SK-N-SH (cell line): ENCODE measurements around the gene DGKI. TPM values are rescaled to one million over a fixed set of nuclear protein-coding genes. Genes with fewer than 3 reads are reported as not detected.
A peak's percentile ranks its signal among the peaks of the same experiment; 100 is the strongest.

ENCODE experiments used
- CTCF ChIA-PET: fragments of 300-600, 350-600 bp; formaldehyde crosslinking; extraction: SDS; loops from one replicate; lab custom pipeline; 2021; lab: Yijun Ruan, JAX
- POLR2A ChIA-PET: fragments of 350-600 bp; sonication (Branson Sonifier 250); formaldehyde crosslinking; extraction: SDS; loops from one replicate; lab custom pipeline; 2020; ENCODE audit warnings: antibody characterized with exemption, inconsistent platforms; lab: Yijun Ruan, JAX
- DNase-seq: peaks from one replicate; pipeline ENCODE4 v3.0.0; 2012
- H2AFZ ChIP-seq: fragments of 200-600 bp; sonication (generic); 2 replicates; pipeline ENCODE4 v1.8.1; 2016; ENCODE audit warnings: antibody characterized with exemption, mild to moderate bottlenecking, low read depth
- H3F3A ChIP-seq: fragments of 200-600 bp; sonication (generic); replicated peaks from 2 replicates; pipeline ENCODE3; 2016; ENCODE audit warnings: antibody characterized with exemption, mild to moderate bottlenecking; ENCODE audit not compliant: insufficient read depth
- H3K27ac ChIP-seq, 2 experiments: fragments of 200-500 bp in 1 of 2; fragments of 200-600 bp in 1 of 2; sonication (Bioruptor generic) in 1 of 2; sonication (generic), shearing (Covaris generic) in 1 of 2; 2 replicates each; pipeline versions ENCODE4 v1.5.1 to v1.6.1; 2014 to 2016; ENCODE audit warnings: low read depth in 2 of 2, inconsistent platforms in 1 of 2, low read length in 1 of 2, mild to moderate bottlenecking in 1 of 2, mixed read lengths in 1 of 2
- H3K27me3 ChIP-seq: fragments of 200-600 bp; sonication (generic), shearing (Covaris generic); 2 replicates; pipeline ENCODE4 v1.6.1; 2016; ENCODE audit warnings: mixed run types; ENCODE audit not compliant: insufficient read depth
- H3K36me3 ChIP-seq, 2 experiments: fragments of 200-500 bp in 1 of 2; fragments of 200-600 bp in 1 of 2; sonication (Bioruptor generic) in 1 of 2; sonication (generic) in 1 of 2; replicated peaks in 1 of 2; 2 replicates each; pipeline versions ENCODE3 to v1.5.1; 2014 to 2016; ENCODE audit warnings: low read length in 1 of 2, mild to moderate bottlenecking in 1 of 2; ENCODE audit not compliant: insufficient read depth in 2 of 2, control insufficient read depth in 1 of 2
- H3K4me1 ChIP-seq, 2 experiments: fragments of 200-500 bp in 1 of 2; fragments of 200-600 bp in 1 of 2; sonication (Bioruptor generic) in 1 of 2; sonication (generic), shearing (Covaris generic) in 1 of 2; 2 replicates each; pipeline versions ENCODE4 v1.5.1 to v1.6.1; 2014 to 2016; ENCODE audit warnings: low read depth in 1 of 2, low read length in 1 of 2, mixed run types in 1 of 2; ENCODE audit not compliant: insufficient read depth in 2 of 2, control insufficient read depth in 1 of 2
- H3K4me2 ChIP-seq: fragments of 200-600 bp; sonication (generic), shearing (Covaris generic); 2 replicates; pipeline ENCODE4 v1.6.1; 2017; ENCODE audit warnings: mixed run types
- H3K4me3 ChIP-seq, 2 experiments: fragments of 200-500 bp in 1 of 2; fragments of 200-600 bp in 1 of 2; sonication (Bioruptor generic) in 1 of 2; sonication (generic), shearing (Covaris generic) in 1 of 2; 2 replicates each; pipeline versions ENCODE4 v1.5.1 to v1.8.1; 2014 to 2016; ENCODE audit warnings: low read depth in 2 of 2, inconsistent platforms in 1 of 2, low read length in 1 of 2, mild to moderate bottlenecking in 1 of 2, mixed read lengths in 1 of 2, moderate library complexity in 1 of 2
- H3K79me2 ChIP-seq: fragments of 200-600 bp; sonication (generic); 2 replicates; pipeline ENCODE4 v1.8.1; 2017; ENCODE audit warnings: mild to moderate bottlenecking; ENCODE audit not compliant: insufficient read depth
- H3K9ac ChIP-seq: fragments of 200-600 bp; sonication (generic); 2 replicates; pipeline ENCODE4 v1.6.1; 2017; ENCODE audit warnings: mixed run types
- H3K9me2 ChIP-seq: fragments of 200-600 bp; sonication (generic); 2 replicates; pipeline ENCODE4 v1.6.1; 2017; ENCODE audit warnings: mixed run types
- H3K9me3 ChIP-seq: fragments of 200-600 bp; sonication (generic); 2 replicates; pipeline ENCODE4 v1.6.1; 2017; ENCODE audit warnings: mixed run types, mild to moderate bottlenecking, moderate library complexity
- H4K20me1 ChIP-seq: fragments of 200-600 bp; sonication (generic); 2 replicates; pipeline ENCODE4 v1.6.1; 2017; ENCODE audit warnings: mild to moderate bottlenecking, mixed run types; ENCODE audit not compliant: insufficient read depth
- CTCF ChIP-seq: fragments of 200-600 bp; sonication (generic); IDR thresholded peaks from 2 replicates; pipeline ENCODE4 v1.6.1; 2017; ENCODE audit warnings: antibody characterized with exemption, mild to moderate bottlenecking, moderate library complexity
- ELF1 ChIP-seq: IDR thresholded peaks from 2 replicates; pipeline ENCODE4 v1.4.0; 2012
- EP300 ChIP-seq, 2 experiments: IDR thresholded peaks; 2 replicates each; pipeline versions ENCODE4 v1.4.0 to v1.6.1; 2012; ENCODE audit warnings: borderline replicate concordance in 1 of 2, low read depth in 1 of 2, low read length in 1 of 2
- FOSL2 ChIP-seq: IDR thresholded peaks from 2 replicates; pipeline ENCODE4 v1.4.0; 2012; ENCODE audit warnings: low read depth, mild to moderate bottlenecking, moderate library complexity, borderline replicate concordance
- FOXJ3 ChIP-seq: sonication (generic); formaldehyde crosslinking; IDR thresholded peaks from 2 replicates; pipeline ENCODE4 v1.5.1; 2020; ENCODE audit warnings: mild to moderate bottlenecking, missing genetic modification reagents
- FOXM1 ChIP-seq: IDR thresholded peaks from 2 replicates; pipeline ENCODE4 v1.4.0; 2012; ENCODE audit warnings: low read depth, mild to moderate bottlenecking
- GATA2 ChIP-seq: sonication (generic); formaldehyde crosslinking; IDR thresholded peaks from 2 replicates; pipeline ENCODE4 v1.5.0; 2020; ENCODE audit warnings: mild to moderate bottlenecking, missing genetic modification reagents
- JUND ChIP-seq: IDR thresholded peaks from 2 replicates; pipeline ENCODE4 v1.4.0; 2012
- MEF2A ChIP-seq: IDR thresholded peaks from 2 replicates; pipeline ENCODE4 v1.4.0; 2012; ENCODE audit warnings: low read depth, borderline replicate concordance
- MXI1 ChIP-seq: IDR thresholded peaks from 2 replicates; pipeline ENCODE4 v1.6.1; 2012; ENCODE audit warnings: mild to moderate bottlenecking, low read depth, low read length, improper control_type of control experiment
- NRF1 ChIP-seq: IDR thresholded peaks from 2 replicates; pipeline ENCODE4 v1.6.1; 2012; ENCODE audit warnings: low read depth, mild to moderate bottlenecking, low read length
- POLR2AphosphoS5 ChIP-seq: IDR thresholded peaks from 2 replicates; pipeline ENCODE4 v1.6.1; 2012; ENCODE audit warnings: low read depth, low read length
- RAD21 ChIP-seq: IDR thresholded peaks from 2 replicates; pipeline ENCODE4 v1.6.1; 2012; ENCODE audit warnings: mild to moderate bottlenecking, low read length
- RCOR1 ChIP-seq: fragments of 150-350 bp; IDR thresholded peaks from 2 replicates; pipeline ENCODE4 v1.6.1; 2017; ENCODE audit warnings: antibody characterized with exemption, low read length
- REST ChIP-seq: IDR thresholded peaks from 2 replicates; pipeline ENCODE4 v1.6.1; 2012; ENCODE audit warnings: mild to moderate bottlenecking, low read depth, low read length, moderate library complexity
- RFX5 ChIP-seq: IDR thresholded peaks from 2 replicates; pipeline ENCODE4 v1.6.1; 2012; ENCODE audit warnings: mild to moderate bottlenecking, improper control_type of control experiment, low read length
- TCF12 ChIP-seq: IDR thresholded peaks from 2 replicates; pipeline ENCODE4 v1.4.0; 2012
- TEAD4 ChIP-seq: IDR thresholded peaks from 2 replicates; pipeline ENCODE4 v1.4.0; 2012; ENCODE audit warnings: mild to moderate bottlenecking, borderline replicate concordance; ENCODE audit not compliant: insufficient read depth
- ZBTB33 ChIP-seq: IDR thresholded peaks from 2 replicates; pipeline ENCODE4 v1.4.0; 2012; ENCODE audit warnings: low read depth, borderline replicate concordance
- WGBS: methylation state at CpG from one replicate; pipeline ENCODE4 v1.1.6; 2017; ENCODE audit warnings: low lambda C conversion rate; 5-methylcytosine and 5-hydroxymethylcytosine counted together
- polyA plus RNA-seq, 3 experiments: library from polyadenylated mRNA; depleted of rRNA; stranded (reverse); fragments of >200 nt; gene quantifications; 2 replicates each; pipeline ENCODE4 v1.2.3, GENCODE V29; 2012

The DGKI gene
- polyA plus RNA-seq, 1 of the 3 experiments (the other 2 are of a cell fraction) = 1.3 TPM

- Histone ChIP-seq H3K36me3 (peaks cover 16 to 35% of the 10 kb centered on the region in 2 experiments), H3F3A (peaks cover 24% of the 10 kb centered on the region), H4K20me1 (no peaks in the 10 kb centered on the region), H3K27ac (peak overlapping the region in 1 of 2 experiments; percentile 7; a peak in 1 of 4 replicates), H2AFZ (no peak overlapping the region; the same call in 1 of the 2 replicates), H3K79me2 (no peaks in the 10 kb centered on the region; the same call in 1 of the 2 replicates), H3K27me3 (no peaks in the 10 kb centered on the region), H3K4me3 (no peak overlapping the region), H3K9me3 (no peaks in the 10 kb centered on the region), H3K9ac (no peak overlapping the region), H3K4me2 (no peak overlapping the region), H3K9me2 (no peaks in the 10 kb centered on the region), H3K4me1 (peaks cover 2 to 22% of the 10 kb centered on the region in 2 experiments; a peak in 2 of 4 replicates)
- no peak for DNase-seq
- 56% methylated on average over 1 of the region's 1 CpG for WGBS
- TF ChIP-seq TCF12 (peak; percentile 50; the same call in 1 of the 2 replicates), MXI1 (no peak), FOXJ3 (CRISPR knock-in tag) (no peak), FOXM1 (no peak), RAD21 (no peak), GATA2 (CRISPR knock-in tag) (no peak), CTCF (no peak)
- POLR2A ChIA-PET = no interaction called here
- CTCF ChIA-PET = interaction anchor here (1.0 to 9.4 kb wide), 3 partner anchors 9 to 413 kb away, joined by 3 to 57 read pairs (median 8); no protein-coding TSS in a partner anchor
Measured at GRCh38 chr7:137583172-137583571, 263.6 kb downstream of the DGKI start.

- no peaks in the 10 kb centered on the region for H3K27me3 ChIP-seq
- no peaks in the 10 kb centered on the region; the same call in 1 of the 2 replicates for H3K79me2 ChIP-seq
- peak overlapping the region; percentile 53 for H3K9ac ChIP-seq
- POLR2A ChIA-PET = interaction anchor here (1.1 kb wide), 1 partner anchor 10 kb away, joined by 4 read pairs; no protein-coding TSS in a partner anchor
- H3K4me1 ChIP-seq = peaks cover 2 to 22% of the 10 kb centered on the region in 2 experiments; a peak in 2 of 4 replicates
- no peaks in the 10 kb centered on the region for H4K20me1 ChIP-seq
- CTCF ChIA-PET = interaction anchor here (0.8 to 9.4 kb wide), 4 partner anchors 10 to 409 kb away, joined by 4 to 57 read pairs (median 6); no protein-coding TSS in a partner anchor
- 48% methylated on average over 2 of the region's 2 CpGs for WGBS
- peak overlapping the region; percentile 28 for H3K4me2 ChIP-seq
- peak overlapping the region; percentile 19 for H2AFZ ChIP-seq
- no peaks in the 10 kb centered on the region for H3K9me3 ChIP-seq
- no peaks in the 10 kb centered on the region for H3K9me2 ChIP-seq
- H3K27ac ChIP-seq = peak overlapping the region in 1 of 2 experiments; percentile 96; a peak in 2 of 4 replicates
- no peak for DNase-seq
- H3K36me3 ChIP-seq = peaks cover 22 to 47% of the 10 kb centered on the region in 2 experiments
- peaks cover 20% of the 10 kb centered on the region for H3F3A ChIP-seq
- H3K4me3 ChIP-seq = no peak overlapping the region; a peak in 1 of 4 replicates
- TF ChIP-seq TCF12 (peak; percentile 76), ELF1 (peak; percentile 58; the same call in 1 of the 2 replicates), JUND (peak; percentile 89), POLR2AphosphoS5 (peak; percentile 49; the same call in 1 of the 2 replicates), EP300 (IDR thresholded peaks at IDR 0.05; ENCODE audit: borderline replicate concordance in 1 of 2, low read depth in 1 of 2, low read length in 1 of 2) (peak in 1 of 2 experiments; percentile 86; a peak in 2 of 4 replicates), FOXJ3 (CRISPR knock-in tag) (no peak), TEAD4 (peak; percentile 64; the same call in 1 of the 2 replicates), NRF1 (no peak), REST (no peak), RCOR1 (no peak), MEF2A (peak; percentile 91), MXI1 (no peak), RFX5 (no peak), ZBTB33 (0 out of 2 replicates have a peak, but pooled peaks have one; percentile 60), FOSL2 (peak; percentile 94)
Measured at GRCh38 chr7:137579913-137580640, 266.7 kb downstream of the DGKI start.
